CD14-positive monocyte (primary cell): Measurements from ENCODE around the gene CISH. TPM values are rescaled to one million over a fixed set of nuclear protein-coding genes. Genes with fewer than 3 reads are reported as not detected.

Source experiments
- DNase-seq, 3 donors: peaks; one replicate each; pipeline ENCODE4 v3.0.0-alpha.2; 2011 to 2022
- H2AFZ ChIP-seq: 2 replicates; pipeline ENCODE4 v1.6.0; 2012; ENCODE audit warnings: mild to moderate bottlenecking, low read depth, low read length, inconsistent platforms; ENCODE audit not compliant: insufficient read depth, poor library complexity, severe bottlenecking
- H3K27ac ChIP-seq, 2 donors: 1 replicate in 1 of 2; 2 replicates in 1 of 2; pipeline ENCODE4 v1.5.1; 2012 to 2013; ENCODE audit warnings: low read length in 2 of 2, control low read depth in 1 of 2, inconsistent platforms in 1 of 2, low read depth in 1 of 2, mild to moderate bottlenecking in 1 of 2
- H3K27me3 ChIP-seq, 2 donors: one replicate each; pipeline versions ENCODE4 v1.6.0 to v1.6.1; 2011 to 2013; ENCODE audit warnings: low read length in 2 of 2; ENCODE audit not compliant: control insufficient read depth in 2 of 2, insufficient read depth in 2 of 2
- H3K36me3 ChIP-seq, 2 donors: replicated peaks in 1 of 2; 1 replicate in 1 of 2; 2 replicates in 1 of 2; pipeline versions ENCODE4 v1.5.1 to v1.6.1; 2012 to 2013; ENCODE audit warnings: low read length in 2 of 2, control low read depth in 1 of 2, inconsistent platforms in 1 of 2, mild to moderate bottlenecking in 1 of 2; ENCODE audit not compliant: insufficient read depth in 2 of 2, control insufficient read depth in 1 of 2
- H3K4me1 ChIP-seq, 2 donors: 1 replicate in 1 of 2; 2 replicates in 1 of 2; pipeline versions ENCODE4 v1.5.1 to v1.6.1; 2012 to 2013; ENCODE audit warnings: low read length in 2 of 2, control low read depth in 1 of 2, inconsistent platforms in 1 of 2, mild to moderate bottlenecking in 1 of 2, moderate library complexity in 1 of 2; ENCODE audit not compliant: insufficient read depth in 2 of 2, control insufficient read depth in 1 of 2
- H3K4me2 ChIP-seq: replicated peaks from 2 replicates; pipeline ENCODE3; 2012; ENCODE audit warnings: low read length, moderate library complexity, mild to moderate bottlenecking; ENCODE audit not compliant: poor library complexity, severe bottlenecking; ENCODE audit errors: extremely low read depth
- H3K4me3 ChIP-seq, 3 experiments: fragments of 200-600 bp in 1 of 3; sonication (generic) in 1 of 3; replicated peaks in 1 of 3; 1 replicate in 2 of 3; 2 replicates in 1 of 3; pipeline ENCODE4 v1.5.1; 2011 to 2013; ENCODE audit warnings: low read length in 3 of 3, mild to moderate bottlenecking in 3 of 3, control low read depth in 2 of 3, low read depth in 2 of 3, inconsistent platforms in 1 of 3, moderate library complexity in 1 of 3
- H3K79me2 ChIP-seq: 2 replicates; pipeline ENCODE4 v1.6.0; 2012; ENCODE audit warnings: mild to moderate bottlenecking, control low read depth, inconsistent platforms, low read length, moderate library complexity; ENCODE audit not compliant: insufficient read depth
- H3K9ac ChIP-seq: 2 replicates; pipeline ENCODE4 v1.6.0; 2017; ENCODE audit warnings: low read length, mild to moderate bottlenecking; ENCODE audit not compliant: insufficient read depth, poor library complexity, severe bottlenecking
- H3K9me3 ChIP-seq, 2 donors: replicated peaks in 1 of 2; 1 replicate in 1 of 2; 2 replicates in 1 of 2; pipeline versions ENCODE4 v1.5.1 to v1.6.1; 2012 to 2013; ENCODE audit warnings: low read length in 2 of 2, control low read depth in 1 of 2; ENCODE audit not compliant: control insufficient read depth in 1 of 2, insufficient read depth in 1 of 2
- H4K20me1 ChIP-seq: 2 replicates; pipeline ENCODE4 v1.6.0; 2012; ENCODE audit warnings: mild to moderate bottlenecking, low read length, control low read depth, moderate library complexity; ENCODE audit not compliant: insufficient read depth
- H3K27ac Mint-ChIP-seq, 7 donors: one replicate each; pipeline ENCODE4 v1.8.0; 2020; ENCODE audit warnings: mild to moderate bottlenecking in 7 of 7, mixed read lengths in 7 of 7, moderate library complexity in 6 of 7, inconsistent platforms in 2 of 7
- H3K27me3 Mint-ChIP-seq, 3 donors: one replicate each; pipeline ENCODE4 v1.8.0; 2021 to 2022; ENCODE audit warnings: low read depth in 3 of 3, mild to moderate bottlenecking in 3 of 3, mixed read lengths in 3 of 3, moderate library complexity in 3 of 3, inconsistent platforms in 1 of 3
- H3K36me3 Mint-ChIP-seq, 2 donors: one replicate each; pipeline ENCODE4 v1.8.0; 2020; ENCODE audit warnings: mixed read lengths in 2 of 2, inconsistent platforms in 1 of 2, mild to moderate bottlenecking in 1 of 2
- H3K4me1 Mint-ChIP-seq: one replicate; pipeline ENCODE4 v1.8.0; 2020; ENCODE audit warnings: mild to moderate bottlenecking, mixed read lengths
- H3K4me3 Mint-ChIP-seq, 2 donors: one replicate each; pipeline ENCODE4 v1.8.0; 2020; ENCODE audit warnings: mild to moderate bottlenecking in 2 of 2, mixed read lengths in 2 of 2, moderate library complexity in 1 of 2
- H3K9me3 Mint-ChIP-seq, 7 donors: one replicate each; pipeline ENCODE4 v1.8.0; 2020 to 2022; ENCODE audit warnings: mixed read lengths in 7 of 7, mild to moderate bottlenecking in 6 of 7, moderate library complexity in 6 of 7, inconsistent platforms in 2 of 7
- WGBS: methylation state at CpG from one replicate; pipeline ENCODE4 v1.1.5; 2013; ENCODE audit warnings: missing lambda C conversion rate; ENCODE audit not compliant: insufficient coverage; 5-methylcytosine and 5-hydroxymethylcytosine counted together
- intact Hi-C, 2 donors: fragments of 100-400 bp; cut with micrococcal nuclease; formaldehyde crosslinking; loops; one replicate each; pipeline versions ENCODE4 v1.15.0 to v1.15.1; 2023
- polyA plus RNA-seq, 3 donors: library from polyadenylated mRNA; depleted of rRNA in 1 of 3; unstranded in 2 of 3; stranded (reverse) in 1 of 3; fragments of 300-500 nt in 2 of 3; fragments of >200 nt in 1 of 3; fragmentation: Illumina TruSeq in 2 of 3; gene quantifications; 1 replicate in 2 of 3; 2 replicates in 1 of 3; pipeline ENCODE4 v1.2.3, GENCODE V29; 2012 to 2021
- TF ChIP-seq, protein P1 (sequence below): fragments of 200-600 bp; IDR thresholded peaks from one replicate; pipeline ENCODE4 v1.8.0; 2022; ENCODE audit warnings: antibody characterized with exemption, mild to moderate bottlenecking

The CISH gene
- polyA plus RNA-seq, 3 donors = 2.9 to 20.1 (median 6.2) TPM

GRCh38 chr3:50600141-50600753, 11.3 kb downstream of the CISH start:
- H3K4me1 Mint-ChIP-seq = peaks cover 66% of the 10 kb centered on the region
- peak overlapping the region; percentile 83 to 94 (median 91) for H3K27ac Mint-ChIP-seq
- peak overlapping the region; percentile 85 to 88 for H3K27ac ChIP-seq
- H3K4me3 ChIP-seq = peak overlapping the region in 1 of 3 experiments; percentile 58
- WGBS = 82% methylated on average over 7 of the region's 9 CpGs
- H3K79me2 ChIP-seq = peaks cover 41% of the 10 kb centered on the region
- H3K9me3 Mint-ChIP-seq = no peaks in the 10 kb centered on the region
- peaks cover 31 to 38% of the 10 kb centered on the region in 2 donors for H3K36me3 Mint-ChIP-seq
- H3K9me3 ChIP-seq = no peaks in the 10 kb centered on the region
- intact Hi-C loops = no loop called here
- H2AFZ ChIP-seq = no peak overlapping the region
- H4K20me1 ChIP-seq = peaks cover 4% of the 10 kb centered on the region
- peaks cover 61 to 64% of the 10 kb centered on the region in 2 donors for H3K4me1 ChIP-seq
- no peak overlapping the region for H3K4me3 Mint-ChIP-seq
- TF ChIP-seq, protein P1, sequence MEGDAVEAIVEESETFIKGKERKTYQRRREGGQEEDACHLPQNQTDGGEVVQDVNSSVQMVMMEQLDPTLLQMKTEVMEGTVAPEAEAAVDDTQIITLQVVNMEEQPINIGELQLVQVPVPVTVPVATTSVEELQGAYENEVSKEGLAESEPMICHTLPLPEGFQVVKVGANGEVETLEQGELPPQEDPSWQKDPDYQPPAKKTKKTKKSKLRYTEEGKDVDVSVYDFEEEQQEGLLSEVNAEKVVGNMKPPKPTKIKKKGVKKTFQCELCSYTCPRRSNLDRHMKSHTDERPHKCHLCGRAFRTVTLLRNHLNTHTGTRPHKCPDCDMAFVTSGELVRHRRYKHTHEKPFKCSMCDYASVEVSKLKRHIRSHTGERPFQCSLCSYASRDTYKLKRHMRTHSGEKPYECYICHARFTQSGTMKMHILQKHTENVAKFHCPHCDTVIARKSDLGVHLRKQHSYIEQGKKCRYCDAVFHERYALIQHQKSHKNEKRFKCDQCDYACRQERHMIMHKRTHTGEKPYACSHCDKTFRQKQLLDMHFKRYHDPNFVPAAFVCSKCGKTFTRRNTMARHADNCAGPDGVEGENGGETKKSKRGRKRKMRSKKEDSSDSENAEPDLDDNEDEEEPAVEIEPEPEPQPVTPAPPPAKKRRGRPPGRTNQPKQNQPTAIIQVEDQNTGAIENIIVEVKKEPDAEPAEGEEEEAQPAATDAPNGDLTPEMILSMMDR = no peak
- peaks cover 10 to 13% of the 10 kb centered on the region in 2 donors for H3K36me3 ChIP-seq
- peak overlapping the region; percentile 53 for H3K9ac ChIP-seq
- peak overlapping the region; percentile 68 for H3K4me2 ChIP-seq
- DNase-seq = no peak
- H3K27me3 ChIP-seq = no peaks in the 10 kb centered on the region
- peaks cover 0 to 1% (median 0%) of the 10 kb centered on the region in 3 donors for H3K27me3 Mint-ChIP-seq

- TF ChIP-seq, protein P1 = no peak
- H3K27ac Mint-ChIP-seq = peak overlapping the region in 5 of 7 donors; percentile 74 to 91 (median 76)
Measured at GRCh38 chr3:50599716-50600118, 11.9 kb downstream of the CISH start.

More at GRCh38 chr3:50599716-50600118, 11.9 kb downstream of the CISH start:
- Mint-ChIP-seq H3K9me3 (no peaks in the 10 kb centered on the region), H3K36me3 (peaks cover 26 to 34% of the 10 kb centered on the region in 2 donors), H3K4me3 (no peak overlapping the region), H3K4me1 (peaks cover 65% of the 10 kb centered on the region), H3K27me3 (peaks cover 0 to 1% (median 0%) of the 10 kb centered on the region in 3 donors)
- Histone ChIP-seq H3K4me1 (peaks cover 55 to 59% of the 10 kb centered on the region in 2 donors), H3K27ac (peak overlapping the region; percentile 8 to 85), H3K9me3 (no peaks in the 10 kb centered on the region), H3K79me2 (peaks cover 38% of the 10 kb centered on the region), H3K4me3 (no peak overlapping the region), H3K27me3 (no peaks in the 10 kb centered on the region), H3K36me3 (peaks cover 10% of the 10 kb centered on the region in 2 donors), H3K9ac (no peak overlapping the region), H4K20me1 (no peaks in the 10 kb centered on the region), H3K4me2 (no peak overlapping the region), H2AFZ (no peak overlapping the region)
- DNase-seq = no peak
- intact Hi-C loops = no loop called here
- WGBS = 100% methylated on average over 1 of the region's 1 CpG
